Coronary artery (tissue), 2 donors: ENCODE data around the gene MACROD2.

Experiments
- DNase-seq: peaks from one replicate; pipeline ENCODE4 v3.0.0-alpha.2; 2017; ENCODE audit warnings: low spot score
- H3K27ac ChIP-seq, 2 donors: fragments of 200-600 bp; sonication (generic); one replicate each; pipeline ENCODE4 v1.5.1; 2016 to 2019
- H3K4me3 ChIP-seq: fragments of 200-600 bp; sonication (generic); 2 replicates; pipeline ENCODE4 v1.5.1; 2016; ENCODE audit warnings: mild to moderate bottlenecking, moderate library complexity
- TF ChIP-seq, protein P1 (sequence below): fragments of 200-600 bp; sonication (generic); IDR thresholded peaks from one replicate; pipeline ENCODE4 v1.5.1; 2019; ENCODE audit warnings: antibody characterized with exemption

MACROD2 gene

DNA sequence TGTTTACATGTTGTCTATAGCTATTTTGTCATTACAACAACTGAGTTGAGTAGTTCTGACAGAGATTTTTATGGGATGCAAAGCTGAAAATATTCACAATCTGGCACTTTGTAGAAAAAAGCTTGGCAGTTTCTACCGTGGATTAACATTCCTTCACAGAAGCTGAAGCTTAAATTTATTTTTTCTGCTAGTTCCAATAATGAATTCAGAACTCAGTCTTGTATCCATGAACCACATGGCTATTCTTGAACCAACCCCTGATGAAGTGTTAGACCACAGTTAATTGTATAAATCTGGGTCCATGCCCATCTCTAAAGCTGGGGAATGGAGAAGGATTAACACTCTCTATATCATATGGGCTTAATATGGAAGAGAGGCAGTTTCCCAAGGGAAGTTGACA, 1085.9 kb downstream of the MACROD2 start:
- no peak overlapping the region for H3K4me3 ChIP-seq
- H3K27ac ChIP-seq = no peak overlapping the region
- no peak for DNase-seq
- TF ChIP-seq, protein P1, sequence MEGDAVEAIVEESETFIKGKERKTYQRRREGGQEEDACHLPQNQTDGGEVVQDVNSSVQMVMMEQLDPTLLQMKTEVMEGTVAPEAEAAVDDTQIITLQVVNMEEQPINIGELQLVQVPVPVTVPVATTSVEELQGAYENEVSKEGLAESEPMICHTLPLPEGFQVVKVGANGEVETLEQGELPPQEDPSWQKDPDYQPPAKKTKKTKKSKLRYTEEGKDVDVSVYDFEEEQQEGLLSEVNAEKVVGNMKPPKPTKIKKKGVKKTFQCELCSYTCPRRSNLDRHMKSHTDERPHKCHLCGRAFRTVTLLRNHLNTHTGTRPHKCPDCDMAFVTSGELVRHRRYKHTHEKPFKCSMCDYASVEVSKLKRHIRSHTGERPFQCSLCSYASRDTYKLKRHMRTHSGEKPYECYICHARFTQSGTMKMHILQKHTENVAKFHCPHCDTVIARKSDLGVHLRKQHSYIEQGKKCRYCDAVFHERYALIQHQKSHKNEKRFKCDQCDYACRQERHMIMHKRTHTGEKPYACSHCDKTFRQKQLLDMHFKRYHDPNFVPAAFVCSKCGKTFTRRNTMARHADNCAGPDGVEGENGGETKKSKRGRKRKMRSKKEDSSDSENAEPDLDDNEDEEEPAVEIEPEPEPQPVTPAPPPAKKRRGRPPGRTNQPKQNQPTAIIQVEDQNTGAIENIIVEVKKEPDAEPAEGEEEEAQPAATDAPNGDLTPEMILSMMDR = no peak

DNA sequence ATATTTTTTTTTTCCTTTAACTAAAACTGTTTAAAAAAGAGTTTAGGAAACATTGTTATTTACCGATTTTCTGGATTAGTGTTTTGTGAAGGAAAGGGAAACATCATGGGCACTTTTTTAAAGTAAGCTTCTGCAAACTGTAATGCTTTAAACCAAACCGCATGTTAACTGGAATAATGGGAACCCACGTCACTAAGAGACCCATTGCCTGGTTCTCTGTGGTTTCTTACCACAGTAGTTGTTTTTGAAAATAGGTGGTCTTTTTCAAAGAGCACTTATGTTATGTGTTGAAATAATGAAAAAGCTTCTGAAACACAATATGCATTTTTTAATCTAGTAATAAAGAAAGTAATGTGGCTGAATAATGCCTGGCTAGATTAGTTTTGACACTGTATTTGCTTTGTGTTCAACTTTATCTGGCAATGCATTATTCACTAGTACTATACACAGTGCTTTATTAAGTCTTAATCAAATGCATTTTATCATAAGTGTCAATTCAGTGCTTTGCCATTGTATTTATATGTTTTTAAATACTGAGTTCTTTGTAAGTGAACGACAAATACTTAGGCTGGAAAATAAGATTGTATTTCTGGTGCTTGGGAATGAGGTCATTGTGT, 1096.2 kb downstream of the MACROD2 start:
- no peak overlapping the region for H3K4me3 ChIP-seq
- TF ChIP-seq, protein P1 = no peak
- no peak for DNase-seq

DNA sequence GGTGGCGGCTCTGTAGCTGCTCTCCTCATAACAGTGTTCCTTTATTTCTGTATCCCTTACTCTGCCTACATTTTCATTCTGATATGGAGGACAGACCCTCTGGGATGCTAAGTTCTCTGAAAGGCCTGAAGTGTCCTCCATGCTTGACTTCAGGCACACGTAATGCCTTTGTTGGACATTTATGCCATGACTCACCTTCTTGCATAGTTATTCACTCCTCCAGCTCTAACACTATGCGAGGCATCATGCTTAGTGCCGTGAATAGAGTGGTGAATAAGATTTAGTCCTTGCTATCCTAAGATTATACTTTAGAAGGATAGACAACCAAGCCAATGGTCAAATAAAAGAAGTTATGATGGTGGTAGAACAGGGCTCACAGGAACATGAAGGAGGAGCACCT, 1103.0 kb downstream of the MACROD2 start:
- no peak overlapping the region for H3K4me3 ChIP-seq
- no peak overlapping the region for H3K27ac ChIP-seq
- TF ChIP-seq, protein P1 = no peak
- DNase-seq = no peak

More for the DNA sequence above, 1096.2 kb downstream of the MACROD2 start:
- H3K27ac ChIP-seq = no peak overlapping the region

DNA sequence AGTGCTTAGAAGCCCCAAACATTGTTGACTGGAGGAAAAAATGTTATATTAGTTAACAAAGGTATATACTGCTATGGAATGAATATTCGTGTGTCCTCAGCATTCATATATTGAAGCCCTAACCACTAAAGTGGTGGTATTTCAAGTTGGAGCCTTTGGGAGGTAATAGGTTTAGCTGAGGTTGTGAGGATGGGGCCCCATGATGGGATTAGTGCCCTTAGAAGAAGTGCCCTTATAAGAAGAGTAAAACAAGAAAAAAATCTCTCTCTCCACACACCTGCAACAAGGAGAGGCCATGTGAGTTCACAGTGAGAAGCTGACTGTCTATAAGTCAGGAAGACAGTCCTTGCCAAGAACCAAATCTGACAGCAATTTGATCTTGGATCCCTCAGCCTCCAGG, 1103.8 kb downstream of the MACROD2 start:
- TF ChIP-seq, protein P1 = no peak
- no peak for DNase-seq
- H3K27ac ChIP-seq = no peak overlapping the region
- H3K4me3 ChIP-seq = no peak overlapping the region

DNA sequence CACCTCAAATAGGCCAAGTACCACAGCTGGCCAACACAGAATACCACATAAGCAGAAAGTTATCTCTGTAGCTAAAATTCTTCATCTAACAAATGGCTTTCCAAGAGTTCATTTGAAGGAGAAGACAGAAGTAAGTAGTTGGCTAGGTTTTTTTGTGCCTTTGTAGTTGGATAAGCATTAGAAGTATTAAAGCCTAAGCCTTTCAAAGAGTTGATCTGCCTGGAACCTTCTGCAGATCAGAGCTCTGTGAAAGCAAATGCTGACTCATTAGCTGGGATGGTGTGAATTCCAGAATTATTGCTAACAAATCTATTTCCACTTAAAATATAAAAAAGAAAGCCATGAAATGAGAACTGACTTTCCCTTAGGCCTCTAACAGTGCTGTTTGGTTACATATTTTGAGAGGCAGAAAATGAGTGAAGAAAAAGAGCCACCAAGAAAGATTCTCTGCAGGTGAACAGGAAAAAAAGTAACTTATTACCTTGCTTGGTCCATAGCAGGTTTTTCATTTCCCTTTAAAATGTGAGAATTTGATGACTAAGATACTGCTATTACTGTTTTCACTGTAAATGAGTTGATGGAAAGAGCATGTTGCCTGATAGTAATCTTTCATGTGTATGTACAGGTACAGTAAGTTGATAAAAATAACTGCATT, 1105.3 kb downstream of the MACROD2 start:
- Histone ChIP-seq H3K4me3 (no peak overlapping the region), H3K27ac (no peak overlapping the region)
- no peak for DNase-seq
- TF ChIP-seq, protein P1 = no peak

DNA sequence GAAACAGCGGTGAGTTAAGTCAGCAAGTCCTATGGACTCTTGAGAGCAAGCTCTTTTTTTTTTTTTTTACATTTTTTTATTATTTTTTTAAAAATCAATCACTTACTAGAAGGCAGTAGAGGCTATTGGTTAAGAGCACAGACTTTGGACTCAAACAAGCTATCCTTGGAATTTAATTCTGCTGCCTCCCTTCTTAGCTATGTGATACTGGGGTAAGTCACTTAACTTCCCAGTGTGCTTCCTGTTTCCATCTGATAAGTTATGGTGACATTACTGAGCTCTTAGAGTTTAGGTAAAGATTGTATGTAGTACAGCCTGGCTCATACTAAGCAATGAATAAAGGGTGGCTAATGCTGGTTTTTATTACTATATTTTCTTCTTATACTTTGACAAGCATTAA, 1112.6 kb downstream of the MACROD2 start:
- H3K4me3 ChIP-seq = no peak overlapping the region
- DNase-seq = no peak
- TF ChIP-seq, protein P1 = no peak

DNA sequence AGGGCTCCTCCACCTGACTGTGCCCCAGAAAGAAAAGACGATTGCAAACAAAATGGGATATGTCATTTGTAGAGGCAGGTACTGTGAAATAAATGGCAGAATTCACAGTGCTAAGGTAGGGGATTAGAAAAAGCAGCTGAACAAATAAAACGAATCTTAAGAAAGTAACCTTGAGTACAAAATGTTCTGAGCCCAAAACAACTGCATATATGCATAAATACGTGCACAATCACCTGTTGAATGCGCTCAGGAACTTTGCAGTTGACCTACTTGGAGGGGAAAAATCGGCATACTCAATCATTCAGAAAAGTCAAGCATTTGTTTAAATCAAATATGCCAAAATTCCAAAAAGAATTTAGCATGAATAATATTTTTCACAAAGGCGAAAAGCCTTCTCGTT, 1114.2 kb downstream of the MACROD2 start:
- Histone ChIP-seq H3K4me3 (no peak overlapping the region), H3K27ac (no peak overlapping the region)
- DNase-seq = no peak
- TF ChIP-seq, protein P1 = no peak

More for the DNA sequence above, 1112.6 kb downstream of the MACROD2 start:
- no peak overlapping the region for H3K27ac ChIP-seq
